ENCODE results near the gene ZBTB39.
"Not testable (repeated sequence)": the region's sequence is repeated elsewhere in the genome, so short reads cannot be mapped to it uniquely, and the experiment has no call there.

Gene ZBTB39

GRCh38 chr12:56978397-56979138 is 27.8 kb downstream of the ZBTB39 start:
- no peak for DNase-seq

DNA sequence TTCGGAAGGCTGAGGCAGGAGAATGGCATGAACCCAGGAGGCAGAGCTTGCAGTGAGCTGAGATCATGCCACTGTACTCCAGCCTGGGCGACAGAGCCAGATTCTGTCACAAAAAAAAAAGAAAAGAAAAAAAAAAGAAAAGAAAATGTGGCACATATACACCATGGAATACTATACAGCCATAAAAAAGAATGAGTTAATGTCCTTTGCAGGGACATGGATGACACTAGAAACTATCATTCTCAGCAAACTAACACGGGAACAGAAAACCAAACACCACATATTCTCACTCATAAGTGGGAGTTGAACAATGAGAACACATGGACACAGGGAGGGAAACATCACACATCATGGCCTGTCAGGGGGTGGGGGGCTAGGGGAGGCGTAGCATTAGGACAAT is 29.0 kb downstream of the ZBTB39 start:
- DNase-seq: not testable (repeated sequence)

- DNase-seq: not testable (repeated sequence)
Observed at GRCh38 chr12:56974224-56974623, 32.1 kb downstream of the ZBTB39 start.

DNA sequence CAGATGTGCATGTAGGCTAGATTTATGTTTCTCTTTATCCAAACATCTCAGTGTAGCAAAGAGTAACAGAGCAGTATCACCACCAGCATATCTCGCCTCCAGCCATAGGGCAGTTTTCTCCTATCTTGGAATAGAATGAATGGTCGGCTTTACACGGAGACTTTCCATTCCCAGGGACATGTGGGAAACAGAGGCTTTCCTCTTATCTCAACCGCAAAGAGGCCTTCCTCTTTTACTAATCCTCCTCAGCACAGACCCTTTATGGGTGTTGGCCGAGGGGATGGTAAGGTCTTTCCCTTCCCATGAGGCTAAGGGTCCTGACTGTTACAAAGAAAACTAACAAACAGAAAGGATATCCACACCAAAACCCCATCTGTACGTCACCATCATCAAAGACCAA is 37.4 kb downstream of the ZBTB39 start:
- DNase-seq: not testable (repeated sequence)

DNA sequence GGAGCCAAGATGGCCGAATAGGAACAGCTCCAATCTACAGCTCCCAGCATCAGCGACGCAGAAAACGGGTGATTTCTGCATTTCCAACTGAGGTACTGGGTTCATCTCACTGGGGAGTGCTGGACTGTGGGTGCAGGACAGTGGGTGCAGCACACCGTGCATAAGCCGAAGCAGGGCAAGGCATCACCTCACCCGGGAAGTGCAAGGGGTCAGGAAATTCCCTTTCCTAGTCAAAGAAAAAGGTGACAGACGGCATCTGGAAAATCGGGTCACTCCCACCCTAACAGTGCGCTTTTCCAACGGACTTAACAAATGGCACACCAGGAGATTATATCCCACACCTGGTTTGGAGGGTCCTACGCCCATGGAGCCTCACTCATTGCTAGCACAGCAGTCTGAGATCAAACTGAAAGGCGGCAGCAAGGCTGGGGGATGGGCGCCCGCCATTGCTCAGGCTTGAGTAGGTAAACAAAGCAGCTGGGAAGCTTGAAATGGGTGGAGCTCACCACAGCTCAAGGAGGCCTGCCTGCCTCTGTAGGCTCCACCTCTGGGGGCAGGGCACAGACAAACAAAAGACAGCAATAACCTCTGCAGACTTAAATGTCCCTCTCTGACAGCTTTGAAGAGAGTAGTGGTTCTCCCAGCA is 40.2 kb downstream of the ZBTB39 start:
- not testable (repeated sequence) for DNase-seq

- not testable (repeated sequence) for DNase-seq
Observed at GRCh38 chr12:56965124-56965523, 41.2 kb downstream of the ZBTB39 start.

- not testable (repeated sequence) for DNase-seq
Observed at GRCh38 chr12:56963557-56963956, 42.8 kb downstream of the ZBTB39 start.

DNA sequence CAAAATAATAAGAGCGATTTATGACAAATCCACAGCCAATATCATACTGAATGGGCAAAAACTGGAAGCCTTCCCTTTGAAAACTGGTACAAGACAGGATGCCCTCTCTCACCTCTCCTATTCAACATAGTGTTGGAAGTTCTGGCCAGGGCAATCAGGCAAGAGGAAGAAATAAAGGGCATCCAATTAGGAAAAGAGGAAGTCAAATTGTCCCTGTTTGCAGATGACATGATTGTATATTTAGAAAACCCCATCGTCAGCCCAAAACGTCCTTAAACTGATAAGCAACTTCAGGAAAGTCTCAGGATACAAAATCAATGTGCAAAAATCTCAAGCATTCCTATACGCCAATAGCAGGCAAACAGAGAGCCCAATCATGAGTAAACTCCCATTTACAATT is 44.1 kb downstream of the ZBTB39 start:
- not testable (repeated sequence) for DNase-seq

DNA sequence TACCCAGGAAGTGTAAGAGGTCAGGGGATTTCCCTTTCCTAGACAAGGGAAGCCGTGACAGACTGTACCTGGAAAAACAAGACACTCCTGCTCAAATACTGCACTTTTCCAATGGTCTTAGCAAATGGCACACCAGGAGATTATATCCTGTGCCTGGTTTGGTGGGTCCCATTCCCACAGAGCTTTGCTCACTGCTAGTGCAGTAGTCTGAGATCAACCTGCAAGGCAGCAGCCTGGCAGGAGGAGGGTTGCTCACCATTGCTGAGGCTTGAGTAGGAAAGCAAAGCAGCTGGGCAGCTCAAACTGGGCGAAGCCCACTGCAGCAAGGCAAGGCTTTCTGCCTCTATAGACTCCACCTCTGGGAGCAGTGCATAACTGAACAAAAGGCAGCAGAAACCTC is 47.9 kb downstream of the ZBTB39 start:
- DNase-seq: no peak

- no peak for DNase-seq
Observed at GRCh38 chr12:56957229-56958052, 48.9 kb downstream of the ZBTB39 start, which contains the start of gene RDH16. Gene RDH16 (minus strand): TSS chr12:56957608. CDS start chr12:56957462, 146 bp downstream.

DNA sequence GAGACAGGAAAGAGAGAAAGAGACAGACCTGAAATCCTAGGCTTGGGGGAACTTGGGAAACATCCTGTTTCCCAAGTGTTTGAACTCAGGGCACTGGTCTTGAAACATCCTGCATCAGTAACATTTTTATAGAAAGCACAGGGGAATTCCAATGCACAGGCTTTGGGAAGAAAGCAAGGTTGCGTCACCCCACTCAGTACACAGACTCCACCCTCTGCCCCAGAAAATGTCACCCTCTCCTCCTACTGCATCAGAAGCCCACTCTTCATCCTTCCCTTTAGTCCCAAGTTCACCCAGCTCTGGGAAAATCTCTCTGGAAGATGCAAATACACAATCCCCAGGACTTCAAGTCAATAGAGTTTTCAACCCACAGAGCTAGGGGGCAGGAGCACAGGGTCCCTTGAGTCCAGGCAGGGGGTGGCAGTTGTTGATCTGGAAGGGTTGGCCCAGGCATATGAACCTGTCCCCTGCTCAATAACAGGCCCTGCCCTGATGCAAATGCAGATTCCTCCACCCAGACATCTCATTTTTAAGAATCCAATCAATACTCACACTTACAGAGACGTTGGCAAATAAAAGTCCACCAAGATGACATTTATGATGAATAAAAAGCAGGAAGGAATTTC is 50.6 kb downstream of the ZBTB39 start:
- no peak for DNase-seq

DNA sequence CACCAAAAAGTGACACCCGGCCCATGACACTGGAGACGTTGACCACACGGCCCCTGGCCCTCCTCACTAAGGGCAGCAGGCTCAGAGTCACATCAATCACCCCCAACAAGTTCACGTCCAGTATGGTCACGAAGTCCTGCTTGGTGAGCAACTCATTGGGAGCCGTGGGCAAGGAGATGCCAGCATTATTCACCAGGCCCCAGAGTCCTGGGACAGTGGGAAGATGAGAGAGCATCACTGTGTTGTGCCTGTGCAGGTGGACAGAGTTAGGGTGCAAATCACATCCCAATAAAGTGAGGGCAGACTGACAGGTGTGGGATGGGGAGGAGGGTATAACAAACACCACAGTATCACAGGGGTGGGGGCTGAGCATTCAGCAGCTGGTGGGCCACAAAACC is 51.4 kb downstream of the ZBTB39 start:
- no peak for DNase-seq

- DNase-seq: no peak
Observed at GRCh38 chr12:56954057-56954957, 52.0 kb downstream of the ZBTB39 start.

DNA sequence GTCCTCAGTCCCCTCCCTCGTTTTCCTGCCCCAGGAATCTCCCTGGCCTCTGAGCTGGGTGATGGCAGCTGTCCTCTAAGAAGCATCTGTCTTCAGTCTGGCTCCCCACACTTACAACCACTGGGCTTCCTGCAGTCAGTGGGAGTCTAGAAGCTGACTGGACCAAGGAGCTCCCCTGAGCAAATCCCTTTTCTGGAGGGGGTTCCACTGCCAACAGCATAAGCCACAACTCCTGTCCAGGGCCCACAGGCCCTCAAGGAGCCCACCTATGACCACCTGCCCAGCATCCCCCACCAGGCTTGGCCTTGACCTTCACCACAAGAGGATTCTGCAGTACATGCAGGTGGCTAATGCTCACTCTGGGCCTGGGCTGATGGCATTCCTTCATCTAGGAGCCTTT is 53.0 kb downstream of the ZBTB39 start:
- no peak for DNase-seq

GRCh38 chr12:56951582-56952339 is 54.6 kb downstream of the ZBTB39 start:
- DNase-seq: no peak

GRCh38 chr12:56948881-56949280 is 57.5 kb downstream of the ZBTB39 start:
- DNase-seq: no peak
